Fibroblast of mammary gland (primary cell): ENCODE measurements around the gene SPATA13.

ENCODE experiments used
- DNase-seq: peaks from one replicate; pipeline ENCODE4 v3.0.0-alpha.2; 2010; ENCODE audit warnings: low read depth
- H3K4me3 ChIP-seq: 2 replicates; pipeline ENCODE4 v1.5.1; 2011; ENCODE audit warnings: low read depth, mild to moderate bottlenecking, low read length, moderate library complexity; ENCODE audit not compliant: control insufficient read depth
- CTCF ChIP-seq: conservative IDR thresholded peaks from 2 replicates; pipeline ENCODE4 v1.5.1; 2011; ENCODE audit warnings: low read depth, low read length, inconsistent platforms; ENCODE audit not compliant: control insufficient read depth, insufficient read depth

SPATA13 gene

GRCh38 chr13:24355103-24355502 is 194.6 kb downstream of the SPATA13 start:
- H3K4me3 ChIP-seq: no peak overlapping the region
- no peak for TF ChIP-seq CTCF
- DNase-seq: no peak

- DNase-seq: no peak
- no peak for TF ChIP-seq CTCF
- no peak overlapping the region for H3K4me3 ChIP-seq
Observed at GRCh38 chr13:24356270-24356669, 195.8 kb downstream of the SPATA13 start.
